Measurements from ENCODE around the gene TRAF2. TPM values are rescaled to one million over a fixed set of nuclear protein-coding genes. Genes with fewer than 3 reads are reported as not detected.

Gene TRAF2
- polyA plus RNA-seq, 3 donors, result 10.2 to 15.9 (median 14.7) TPM

- DNase-seq (ENCODE audit: extremely low read depth in 1 of 11, low read depth in 9 of 11, low spot score in 4 of 11), result no peak
Measured at GRCh38 chr9:136942112-136942880, 56.0 kb downstream of the TRAF2 start.

GRCh38 chr9:136942881-136943230 lies 56.5 kb downstream of the TRAF2 start:
- DNase-seq (ENCODE audit: extremely low read depth in 1 of 11, low read depth in 9 of 11, low spot score in 4 of 11), result no peak

GRCh38 chr9:136943291-136944211 lies 57.2 kb downstream of the TRAF2 start:
- no peak for DNase-seq (ENCODE audit: extremely low read depth in 1 of 11, low read depth in 9 of 11, low spot score in 4 of 11)

GRCh38 chr9:136944212-136944518 lies 57.8 kb downstream of the TRAF2 start:
- no peak for DNase-seq (ENCODE audit: extremely low read depth in 1 of 11, low read depth in 9 of 11, low spot score in 4 of 11)

- DNase-seq (ENCODE audit: extremely low read depth in 1 of 11, low read depth in 9 of 11, low spot score in 4 of 11), result peak; percentile 81 to 94 (median 92)
Measured at GRCh38 chr9:136944519-136945332, 58.4 kb downstream of the TRAF2 start, which contains the start of the genes C8G and FBXW5. C8G (plus strand) TSS chr9:136945243; CDS start chr9:136945321, 78 bp downstream. FBXW5 (minus strand) TSS chr9:136944738; CDS start chr9:136944083, 655 bp downstream.

- no peak for DNase-seq (ENCODE audit: extremely low read depth in 1 of 11, low read depth in 9 of 11, low spot score in 4 of 11)
Measured at GRCh38 chr9:136945333-136946227, 59.3 kb downstream of the TRAF2 start.

- DNase-seq (ENCODE audit: extremely low read depth in 1 of 11, low read depth in 9 of 11, low spot score in 4 of 11), result no peak
Measured at GRCh38 chr9:136946228-136947027, 60.1 kb downstream of the TRAF2 start.

- DNase-seq (ENCODE audit: extremely low read depth in 1 of 11, low read depth in 9 of 11, low spot score in 4 of 11), result no peak
Measured at GRCh38 chr9:136947028-136947891, 60.9 kb downstream of the TRAF2 start.

GRCh38 chr9:136947955-136948510 lies 61.7 kb downstream of the TRAF2 start:
- no peak for DNase-seq (ENCODE audit: extremely low read depth in 1 of 11, low read depth in 9 of 11, low spot score in 4 of 11)

GRCh38 chr9:136949239-136949816 lies 63.0 kb downstream of the TRAF2 start:
- DNase-seq (ENCODE audit: extremely low read depth in 1 of 11, low read depth in 9 of 11, low spot score in 4 of 11), result no peak

- DNase-seq (ENCODE audit: extremely low read depth in 1 of 11, low read depth in 9 of 11, low spot score in 4 of 11), result peak; percentile 73 to 91 (median 86)
Measured at GRCh38 chr9:136949817-136950655, 63.7 kb downstream of the TRAF2 start.

- DNase-seq (ENCODE audit: extremely low read depth in 1 of 11, low read depth in 9 of 11, low spot score in 4 of 11), result no peak
Measured at GRCh38 chr9:136950656-136951276, 64.5 kb downstream of the TRAF2 start.

- no peak for DNase-seq (ENCODE audit: extremely low read depth in 1 of 11, low read depth in 9 of 11, low spot score in 4 of 11)
Measured at GRCh38 chr9:136951541-136952320, 65.4 kb downstream of the TRAF2 start, which contains the start of gene LCN12. LCN12 (plus strand) TSS chr9:136952273; CDS start chr9:136952328, 55 bp downstream.

GRCh38 chr9:136952321-136952850 lies 66.1 kb downstream of the TRAF2 start:
- no peak for DNase-seq (ENCODE audit: extremely low read depth in 1 of 11, low read depth in 9 of 11, low spot score in 4 of 11)
